GM19099 (cell line): ENCODE data around the gene EPS8.

Source experiments
- POLR2A ChIP-seq: IDR thresholded peaks from 3 replicates; pipeline ENCODE4 v1.6.1; 2011; ENCODE audit warnings: low read depth; ENCODE audit not compliant: insufficient read length; ENCODE audit errors: extremely low read depth

The EPS8 gene

GRCh38 chr12:15782667-15783066, 6.5 kb downstream of the EPS8 start:
- TF ChIP-seq POLR2A = no peak

GRCh38 chr12:15779925-15780324, 9.3 kb downstream of the EPS8 start:
- no peak for TF ChIP-seq POLR2A

GRCh38 chr12:15778126-15778525, 11.1 kb downstream of the EPS8 start:
- no peak for TF ChIP-seq POLR2A

- TF ChIP-seq POLR2A = no peak
Measured at GRCh38 chr12:15777355-15778012, 11.7 kb downstream of the EPS8 start.

- TF ChIP-seq POLR2A = no peak
Measured at GRCh38 chr12:15776532-15776931, 12.7 kb downstream of the EPS8 start.

- TF ChIP-seq POLR2A = no peak
Measured at GRCh38 chr12:15774819-15775218, 14.4 kb downstream of the EPS8 start.

GRCh38 chr12:15772405-15773018, 16.7 kb downstream of the EPS8 start:
- TF ChIP-seq POLR2A = no peak

GRCh38 chr12:15770581-15770980, 18.6 kb downstream of the EPS8 start:
- TF ChIP-seq POLR2A = no peak

- TF ChIP-seq POLR2A = no peak
Measured at GRCh38 chr12:15770021-15770420, 19.2 kb downstream of the EPS8 start.

- no peak for TF ChIP-seq POLR2A
Measured at GRCh38 chr12:15769586-15769985, 19.6 kb downstream of the EPS8 start.

GRCh38 chr12:15767301-15767700, 21.9 kb downstream of the EPS8 start:
- no peak for TF ChIP-seq POLR2A

- TF ChIP-seq POLR2A = no peak
Measured at GRCh38 chr12:15763328-15763727, 25.9 kb downstream of the EPS8 start.

- TF ChIP-seq POLR2A = no peak
Measured at GRCh38 chr12:15757553-15758255, 31.5 kb downstream of the EPS8 start.

- TF ChIP-seq POLR2A = no peak
Measured at GRCh38 chr12:15756822-15757221, 32.4 kb downstream of the EPS8 start.

GRCh38 chr12:15754233-15754632, 35.0 kb downstream of the EPS8 start:
- TF ChIP-seq POLR2A = no peak

- no peak for TF ChIP-seq POLR2A
Measured at GRCh38 chr12:15752785-15753184, 36.4 kb downstream of the EPS8 start.
